HG03196 (cell line): ENCODE measurements around the gene MOB1B.
"Not testable (repeated sequence)": the region's sequence is repeated elsewhere in the genome, so short reads cannot be mapped to it uniquely, and the experiment has no call there.

Experiments
- ATAC-seq: cut with Tn5 transposase; IDR thresholded peaks from one replicate; pipeline ENCODE4 v1.9.1; 2021; ENCODE audit not compliant: unreplicated experiment

The MOB1B gene

DNA sequence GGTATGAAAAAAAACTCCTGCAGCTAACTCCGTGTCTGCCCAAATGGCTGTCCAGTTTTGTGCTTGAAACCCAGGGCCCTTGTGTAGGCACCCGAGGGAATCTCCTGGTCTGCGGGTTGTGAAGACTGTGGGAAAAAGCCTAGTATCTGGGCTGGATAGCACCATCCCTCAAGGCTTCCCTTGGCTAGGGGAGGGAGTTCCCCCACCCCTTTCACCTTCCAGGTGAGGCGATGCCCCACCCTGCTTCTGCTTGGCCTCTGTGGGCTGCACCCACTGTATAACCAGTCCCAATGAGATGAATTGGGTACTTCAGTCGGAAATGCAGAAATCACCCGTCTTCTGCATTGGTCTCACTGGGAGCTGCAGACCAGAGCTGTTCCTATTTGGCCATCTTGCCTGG, 102.9 kb downstream of the MOB1B start:
- ATAC-seq = not testable (repeated sequence)

DNA sequence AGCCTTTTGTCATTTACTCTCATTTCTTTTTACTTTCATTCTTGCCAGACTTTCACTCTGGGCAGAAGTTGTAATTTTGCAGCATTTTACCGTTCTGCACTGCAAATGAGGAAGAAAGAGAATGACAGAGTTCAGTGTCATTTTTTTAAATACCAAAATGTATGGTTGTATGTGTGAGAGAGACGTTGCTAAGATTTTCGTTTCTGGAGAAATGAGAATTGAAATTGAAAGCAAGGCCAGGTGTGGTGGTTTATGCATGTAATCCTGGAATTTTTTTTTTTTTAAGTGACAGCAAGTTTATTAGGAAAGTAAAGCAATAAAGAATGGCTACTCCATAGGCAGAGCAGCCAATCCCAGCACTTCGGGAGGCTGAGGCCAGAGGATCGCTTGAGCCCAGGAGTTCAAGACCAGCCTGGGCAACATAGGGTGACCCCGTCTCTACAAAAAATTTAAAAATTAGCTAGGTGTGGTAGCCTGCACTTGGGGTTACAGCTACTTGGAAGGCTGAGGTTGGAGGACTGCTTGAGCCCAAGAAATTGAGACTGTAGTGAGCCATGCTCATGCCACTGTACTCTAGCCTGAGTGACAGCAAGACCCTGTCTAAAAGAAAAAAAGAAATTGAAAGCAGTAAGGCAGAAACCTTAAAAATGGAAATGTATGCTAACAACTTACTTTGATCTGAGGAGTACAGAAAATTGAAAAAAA, 104.2 kb downstream of the MOB1B start:
- peak; percentile 75 for ATAC-seq

- ATAC-seq = no peak
These were observed 106.0 kb downstream of the MOB1B start for GRCh38 chr4:71008196-71008595.

GRCh38 chr4:71009086-71009485, 106.9 kb downstream of the MOB1B start:
- ATAC-seq = no peak

- ATAC-seq = no peak
These were observed 107.9 kb downstream of the MOB1B start for GRCh38 chr4:71009890-71010588.

GRCh38 chr4:71011451-71011850, 109.3 kb downstream of the MOB1B start:
- ATAC-seq = no peak

GRCh38 chr4:71017391-71017790, 115.2 kb downstream of the MOB1B start:
- ATAC-seq = not testable (repeated sequence)

- no peak for ATAC-seq
These were observed 118.4 kb downstream of the MOB1B start for GRCh38 chr4:71020611-71021010.

- ATAC-seq = no peak
These were observed 123.5 kb downstream of the MOB1B start for GRCh38 chr4:71025654-71026053.

- ATAC-seq = no peak
These were observed 123.9 kb downstream of the MOB1B start for GRCh38 chr4:71026086-71026485.

- ATAC-seq = no peak
These were observed 125.4 kb downstream of the MOB1B start for GRCh38 chr4:71027611-71028010.

- no peak for ATAC-seq
These were observed 127.3 kb downstream of the MOB1B start for GRCh38 chr4:71029504-71029903.

DNA sequence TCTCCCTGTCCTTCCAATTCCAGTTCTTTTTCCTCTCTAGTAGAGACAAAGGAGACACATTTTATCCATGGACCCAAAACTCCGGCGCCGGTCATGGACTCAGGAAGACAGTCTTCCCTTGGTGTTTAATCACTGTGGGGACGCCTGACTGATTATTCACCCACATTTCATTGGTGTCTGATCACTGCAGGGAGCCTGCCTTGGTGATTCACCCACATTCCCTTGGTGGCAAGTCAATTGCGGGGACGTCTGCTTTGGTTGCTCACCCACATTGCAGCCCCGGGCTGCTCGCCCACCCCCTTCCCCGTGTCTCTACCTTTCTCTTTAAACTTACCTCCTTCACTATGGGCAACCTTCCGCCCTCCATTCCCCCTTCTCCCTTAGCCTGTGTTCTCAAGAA, 129.9 kb downstream of the MOB1B start:
- ATAC-seq = not testable (repeated sequence)
